ENCODE results near the gene ETV6. TPM values are rescaled to one million over a fixed set of nuclear protein-coding genes. Genes with fewer than 3 reads are reported as not detected.

The ETV6 gene
- total RNA-seq, 2 experiments from 2014 or later = 53.7 to 54.9 TPM

DNA sequence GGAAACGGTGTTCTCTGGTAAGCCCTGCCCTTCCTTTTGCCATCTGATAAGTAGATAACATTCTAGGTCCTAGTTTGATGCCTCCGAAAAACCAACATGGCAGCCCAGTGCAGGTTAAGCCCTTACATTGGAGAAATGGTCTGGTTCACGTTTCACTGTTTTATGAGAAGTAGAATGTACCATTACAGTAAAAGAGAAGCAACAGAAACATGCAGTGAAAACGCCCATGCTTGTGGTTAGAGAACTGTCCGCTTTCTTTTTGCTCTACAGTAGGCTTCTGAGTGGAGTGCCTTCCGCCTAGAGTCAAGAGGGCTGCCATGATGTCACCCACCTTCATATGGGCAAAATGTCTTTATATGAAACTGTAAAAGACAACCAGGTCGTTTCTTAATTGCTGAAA is 230.9 kb downstream of the ETV6 start:
- ChIA-PET POLR2A (no interaction called here), CTCF (no interaction called here)
- Mint-ChIP-seq H3K27ac (no peak overlapping the region), H3K9me3 (no peaks in the 10 kb centered on the region), H3K4me3 (no peak overlapping the region), H3K36me3 (ENCODE audit: low read depth) (peaks cover 69% of the 10 kb centered on the region), H3K27me3 (no peaks in the 10 kb centered on the region), H3K4me1 (peaks cover 31% of the 10 kb centered on the region)
- no peak for DNase-seq

DNA sequence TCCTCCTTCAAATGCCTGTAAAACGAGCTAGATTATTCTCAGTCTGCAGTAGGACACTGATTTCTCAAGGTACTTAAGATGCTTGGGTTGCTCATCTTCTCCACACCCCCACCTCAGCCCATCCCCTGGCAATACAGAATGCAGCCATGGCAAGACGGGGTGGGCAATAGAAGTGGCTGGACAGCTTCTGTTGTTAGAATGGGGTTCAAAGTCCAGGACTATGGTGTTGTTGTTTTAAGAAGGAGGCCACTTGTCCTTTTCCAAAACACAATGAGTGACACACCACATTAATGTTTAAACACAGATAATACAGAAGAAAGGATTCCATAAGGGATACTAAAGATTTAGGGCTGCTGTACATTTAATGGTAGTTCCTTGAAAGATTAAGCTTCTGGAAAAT is 232.4 kb downstream of the ETV6 start:
- Mint-ChIP-seq H3K9me3 (no peaks in the 10 kb centered on the region), H3K27ac (no peak overlapping the region), H3K27me3 (no peaks in the 10 kb centered on the region), H3K36me3 (ENCODE audit: low read depth) (peaks cover 74% of the 10 kb centered on the region), H3K4me3 (no peak overlapping the region), H3K4me1 (peaks cover 17% of the 10 kb centered on the region)
- ChIA-PET POLR2A (no interaction called here), CTCF (no interaction called here)
- DNase-seq = no peak

DNA sequence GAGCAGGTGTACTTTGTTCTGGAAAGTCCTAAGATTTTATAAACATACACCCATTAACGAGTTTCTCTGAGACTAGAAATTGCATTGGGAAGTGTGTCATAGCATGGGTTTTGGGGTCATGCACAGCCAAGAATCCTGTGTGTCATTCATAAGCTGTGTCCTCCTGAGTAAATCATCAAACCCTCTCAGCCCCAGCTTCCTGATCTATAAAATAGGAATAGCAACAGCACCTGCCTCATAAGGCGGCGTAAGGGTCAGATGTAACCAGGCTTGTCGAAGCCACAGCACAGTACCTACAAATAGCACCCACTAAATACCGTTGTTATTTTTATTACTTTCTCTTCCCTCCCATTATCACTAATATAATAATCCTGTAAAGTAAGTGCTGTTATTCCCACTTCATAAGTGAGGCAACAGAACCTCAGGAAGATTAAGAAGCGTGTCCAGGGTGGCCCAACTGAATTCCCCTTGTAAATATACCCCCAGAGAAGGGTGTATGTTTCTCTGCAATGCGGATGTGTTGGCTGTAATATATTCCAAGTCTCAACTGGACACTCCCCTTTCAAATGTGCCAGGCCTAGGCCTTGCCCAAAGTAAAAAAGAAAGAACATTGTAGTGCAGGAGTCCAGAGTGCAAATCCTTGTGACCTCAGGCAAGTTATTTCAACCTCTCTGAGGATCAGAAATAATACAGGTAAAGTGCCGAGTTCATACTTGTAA is 233.0 kb downstream of the ETV6 start:
- H3K36me3 Mint-ChIP-seq (ENCODE audit: low read depth) = peaks cover 79% of the 10 kb centered on the region

DNA sequence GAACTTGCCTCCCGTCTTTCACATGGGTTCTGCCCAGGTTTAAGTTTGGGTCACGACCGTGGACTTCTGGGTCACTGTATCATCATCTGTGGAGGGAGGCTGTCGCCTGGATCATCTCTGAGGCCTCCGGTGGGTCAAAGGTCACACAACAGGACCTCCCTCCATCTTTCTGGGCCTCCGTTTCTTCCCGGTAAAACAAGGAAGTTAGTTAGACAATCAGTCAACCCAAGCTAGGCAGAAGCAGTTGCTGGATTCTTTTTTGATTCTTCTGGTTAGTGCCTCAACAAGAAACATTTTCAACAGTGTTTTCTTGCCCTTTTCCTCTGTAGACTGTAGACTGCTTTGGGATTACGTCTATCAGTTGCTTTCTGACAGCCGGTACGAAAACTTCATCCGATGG is 234.6 kb downstream of the ETV6 start:
- Mint-ChIP-seq H3K27ac (no peak overlapping the region), H3K9me3 (no peaks in the 10 kb centered on the region), H3K27me3 (no peaks in the 10 kb centered on the region), H3K36me3 (ENCODE audit: low read depth) (peaks cover 82% of the 10 kb centered on the region), H3K4me1 (peaks cover 13% of the 10 kb centered on the region), H3K4me3 (no peak overlapping the region)
- POLR2A ChIA-PET = no interaction called here
- no peak for DNase-seq
- CTCF ChIA-PET = no interaction called here

More for the DNA sequence above, 233.0 kb downstream of the ETV6 start:
- DNase-seq = no peak
- POLR2A ChIA-PET = no interaction called here
- no peaks in the 10 kb centered on the region for H3K27me3 Mint-ChIP-seq
- H3K4me3 Mint-ChIP-seq = no peak overlapping the region
- H3K9me3 Mint-ChIP-seq = no peaks in the 10 kb centered on the region
- peaks cover 12% of the 10 kb centered on the region for H3K4me1 Mint-ChIP-seq
- H3K27ac Mint-ChIP-seq = no peak overlapping the region
- CTCF ChIA-PET = no interaction called here

DNA sequence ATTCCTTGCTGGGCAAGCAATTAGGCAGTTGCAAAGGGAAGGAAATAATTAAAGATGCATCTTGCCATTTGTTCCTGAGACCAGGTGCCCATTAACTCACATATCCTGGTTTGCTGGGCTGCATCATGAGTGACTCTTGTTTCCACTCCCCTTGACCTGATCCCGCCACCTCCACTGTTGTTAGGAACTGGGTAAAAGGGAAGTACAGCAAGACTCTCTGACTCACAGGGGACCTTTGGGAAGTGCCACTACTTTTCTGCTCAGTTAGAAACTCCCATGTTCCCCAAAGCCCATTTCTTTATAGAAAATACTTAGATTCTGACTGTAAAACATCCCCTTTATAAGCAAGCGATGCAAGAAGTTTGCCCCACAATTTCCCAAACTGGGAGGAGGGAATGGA is 235.2 kb downstream of the ETV6 start:
- POLR2A ChIA-PET = no interaction called here
- H3K36me3 Mint-ChIP-seq (ENCODE audit: low read depth) = peaks cover 84% of the 10 kb centered on the region
- H3K9me3 Mint-ChIP-seq = peaks cover 2% of the 10 kb centered on the region
- no peak for DNase-seq
- H3K4me1 Mint-ChIP-seq = peaks cover 19% of the 10 kb centered on the region
- CTCF ChIA-PET = no interaction called here
- no peak overlapping the region for H3K4me3 Mint-ChIP-seq
- H3K27me3 Mint-ChIP-seq = no peaks in the 10 kb centered on the region
- no peak overlapping the region for H3K27ac Mint-ChIP-seq

DNA sequence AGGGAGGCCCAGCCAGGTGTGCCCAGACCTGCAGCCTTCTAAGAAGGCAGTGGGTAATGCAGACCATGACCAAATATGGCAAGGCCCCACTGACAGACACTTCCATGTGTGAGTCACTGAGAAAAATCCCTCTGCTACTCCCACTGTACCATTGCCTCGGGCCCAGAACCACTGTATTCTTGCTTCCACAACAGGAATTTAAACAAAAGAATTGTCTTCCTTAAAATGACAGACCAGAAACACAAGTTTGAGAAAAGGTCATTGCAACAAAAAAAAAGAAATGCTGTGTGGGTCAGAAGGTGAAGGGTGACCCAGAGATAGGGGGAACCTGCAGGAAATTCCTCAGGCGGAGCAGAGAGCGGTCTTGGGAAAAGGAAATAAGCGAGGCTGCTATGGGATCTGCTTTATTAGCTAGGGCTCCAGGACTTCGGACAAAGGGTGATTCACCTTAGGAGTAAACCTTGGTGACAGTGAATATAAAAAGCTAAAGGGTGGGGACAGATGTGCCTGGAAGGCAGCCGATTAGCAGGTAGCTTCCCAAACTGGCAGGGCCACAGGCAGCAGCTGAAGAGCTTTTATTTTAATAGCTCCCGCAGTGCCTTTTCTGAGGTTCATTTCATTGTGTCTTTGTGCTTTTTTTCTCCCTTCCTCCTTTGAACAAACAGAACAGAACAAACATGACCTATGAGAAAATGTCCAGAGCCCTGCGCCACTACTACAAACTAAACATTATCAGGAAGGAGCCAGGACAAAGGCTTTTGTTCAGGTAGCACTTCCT is 236.0 kb downstream of the ETV6 start:
- DNase-seq = no peak

DNA sequence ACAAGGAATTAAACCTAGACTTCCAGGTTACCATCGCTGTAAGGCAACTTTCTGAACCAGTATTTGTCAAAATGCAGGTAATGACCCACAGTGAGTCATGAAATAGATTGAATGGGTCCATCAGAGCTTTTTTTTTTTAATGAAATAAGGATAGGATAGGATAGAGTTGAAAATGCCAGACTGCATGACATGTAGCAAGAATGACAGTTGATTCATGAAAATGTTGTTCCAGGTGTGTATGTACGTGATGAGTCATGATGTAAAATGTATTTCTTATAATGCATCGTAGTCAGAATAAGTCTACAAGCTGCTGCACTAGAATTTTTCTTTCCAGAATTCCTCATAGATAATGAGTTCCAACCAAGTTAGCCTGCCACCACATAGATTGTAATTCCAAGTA is 236.9 kb downstream of the ETV6 start:
- CTCF ChIA-PET = no interaction called here

More for the DNA sequence above, 236.0 kb downstream of the ETV6 start:
- Mint-ChIP-seq H3K4me3 (no peak overlapping the region), H3K9me3 (peaks cover 2% of the 10 kb centered on the region), H3K27me3 (no peaks in the 10 kb centered on the region), H3K27ac (no peak overlapping the region), H3K36me3 (ENCODE audit: low read depth) (peaks cover 82% of the 10 kb centered on the region), H3K4me1 (peaks cover 24% of the 10 kb centered on the region)
- ChIA-PET POLR2A (no interaction called here), CTCF (no interaction called here)

DNA sequence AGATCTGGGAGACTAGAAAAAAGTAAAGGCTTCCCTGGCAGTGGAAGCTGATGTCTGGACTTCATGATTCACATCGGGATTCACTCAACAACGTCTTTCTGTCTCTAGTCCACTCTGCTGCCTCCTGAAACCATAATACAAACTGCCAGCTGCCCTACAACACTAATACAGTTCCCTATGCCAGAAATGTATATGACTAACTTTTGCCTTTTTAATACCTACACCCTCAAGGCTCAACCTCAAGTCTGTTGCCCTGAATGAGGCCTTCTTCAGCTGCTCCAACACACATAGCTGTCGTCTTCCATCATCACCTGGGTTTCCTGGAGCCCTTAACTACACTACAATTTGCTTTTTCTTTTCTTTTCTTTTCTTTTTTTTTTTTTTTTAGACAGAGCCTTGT is 238.6 kb downstream of the ETV6 start:
- H3K27me3 Mint-ChIP-seq = no peaks in the 10 kb centered on the region
- H3K36me3 Mint-ChIP-seq (ENCODE audit: low read depth) = peaks cover 82% of the 10 kb centered on the region
- peaks cover 2% of the 10 kb centered on the region for H3K9me3 Mint-ChIP-seq
- ChIA-PET CTCF (no interaction called here), POLR2A (interaction anchor here (1.5 kb wide), 1 partner anchor 123 kb away, joined by 3 read pairs; no protein-coding TSS in a partner anchor)
- H3K4me1 Mint-ChIP-seq = peaks cover 18% of the 10 kb centered on the region
- no peak for DNase-seq
- no peak overlapping the region for H3K4me3 Mint-ChIP-seq
- no peak overlapping the region for H3K27ac Mint-ChIP-seq

More for the DNA sequence above, 236.9 kb downstream of the ETV6 start:
- peaks cover 2% of the 10 kb centered on the region for H3K9me3 Mint-ChIP-seq
- H3K4me1 Mint-ChIP-seq = peaks cover 24% of the 10 kb centered on the region
- DNase-seq = no peak
- H3K27me3 Mint-ChIP-seq = no peaks in the 10 kb centered on the region
- H3K27ac Mint-ChIP-seq = no peak overlapping the region
- H3K36me3 Mint-ChIP-seq (ENCODE audit: low read depth) = peaks cover 86% of the 10 kb centered on the region
- no peak overlapping the region for H3K4me3 Mint-ChIP-seq
- POLR2A ChIA-PET = no interaction called here

DNA sequence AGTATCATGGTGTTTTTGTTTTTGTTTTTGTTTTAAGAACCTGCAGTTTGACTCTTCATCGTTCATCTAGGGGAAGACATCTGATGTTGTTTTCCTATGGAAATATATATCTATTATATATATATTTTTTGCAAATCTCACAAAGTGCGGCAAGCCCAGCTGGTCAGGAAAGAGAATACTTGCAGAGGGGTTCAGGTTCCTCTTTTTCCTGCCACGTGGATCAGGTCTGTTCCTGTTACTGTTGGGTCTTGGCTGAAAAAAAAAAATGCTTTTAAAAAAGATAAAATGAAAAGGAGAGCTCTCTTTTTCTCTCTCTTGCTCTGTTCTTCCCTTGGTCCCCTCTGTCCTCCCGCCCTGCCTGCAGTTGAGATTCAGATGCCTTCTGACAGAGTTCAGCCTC is 241.9 kb downstream of the ETV6 start:
- Mint-ChIP-seq H3K36me3 (ENCODE audit: low read depth) (peaks cover 60% of the 10 kb centered on the region), H3K4me3 (no peak overlapping the region), H3K9me3 (peaks cover 2% of the 10 kb centered on the region), H3K27me3 (no peaks in the 10 kb centered on the region), H3K4me1 (peaks cover 15% of the 10 kb centered on the region), H3K27ac (no peak overlapping the region)
- DNase-seq = no peak
- POLR2A ChIA-PET = no interaction called here
- CTCF ChIA-PET = interaction anchor here (0.6 to 1.7 kb wide), 4 partner anchors 86 to 1117 kb away, joined by 3 to 10 read pairs (median 3); no protein-coding TSS in a partner anchor

DNA sequence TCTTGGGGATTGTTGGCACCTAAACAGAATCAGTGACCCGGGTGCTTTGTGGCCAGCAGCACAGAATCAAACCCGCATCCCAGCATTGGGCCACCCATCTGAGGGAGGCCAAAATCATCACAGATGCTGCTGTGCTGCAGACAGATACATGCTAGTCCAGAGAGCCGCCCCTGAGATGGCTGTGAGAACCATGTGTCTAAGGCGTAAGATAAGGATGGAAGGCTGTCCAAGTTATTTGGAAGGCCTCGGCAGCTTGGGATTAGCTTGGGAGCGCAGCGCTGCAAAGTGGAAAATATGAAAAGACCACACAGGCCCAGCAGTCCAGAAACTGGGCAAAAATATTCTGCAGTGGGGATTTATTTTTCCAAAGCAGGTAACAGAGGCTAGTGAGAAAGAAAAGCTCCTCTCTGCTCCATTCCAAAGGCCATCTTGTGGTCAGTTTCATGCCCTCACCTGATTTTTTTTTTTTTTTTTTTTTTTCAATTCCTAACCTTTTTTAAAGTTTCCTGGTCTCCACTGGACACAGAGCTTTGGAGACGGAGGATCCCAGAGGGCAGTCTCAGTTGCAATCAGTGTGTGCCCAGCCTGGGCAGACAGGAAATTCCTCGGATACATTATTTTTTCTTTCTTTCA is 242.4 kb downstream of the ETV6 start:
- H3K4me1 Mint-ChIP-seq = peaks cover 15% of the 10 kb centered on the region
- peaks cover 2% of the 10 kb centered on the region for H3K9me3 Mint-ChIP-seq
- no peak overlapping the region for H3K4me3 Mint-ChIP-seq
- peaks cover 55% of the 10 kb centered on the region for H3K36me3 Mint-ChIP-seq (ENCODE audit: low read depth)
- POLR2A ChIA-PET = no interaction called here
- H3K27me3 Mint-ChIP-seq = no peaks in the 10 kb centered on the region
- DNase-seq = no peak
- no peak overlapping the region for H3K27ac Mint-ChIP-seq
- CTCF ChIA-PET = interaction anchor here (0.6 to 1.7 kb wide), 7 partner anchors 10 to 1118 kb away, joined by 3 to 10 read pairs (median 3); no protein-coding TSS in a partner anchor

DNA sequence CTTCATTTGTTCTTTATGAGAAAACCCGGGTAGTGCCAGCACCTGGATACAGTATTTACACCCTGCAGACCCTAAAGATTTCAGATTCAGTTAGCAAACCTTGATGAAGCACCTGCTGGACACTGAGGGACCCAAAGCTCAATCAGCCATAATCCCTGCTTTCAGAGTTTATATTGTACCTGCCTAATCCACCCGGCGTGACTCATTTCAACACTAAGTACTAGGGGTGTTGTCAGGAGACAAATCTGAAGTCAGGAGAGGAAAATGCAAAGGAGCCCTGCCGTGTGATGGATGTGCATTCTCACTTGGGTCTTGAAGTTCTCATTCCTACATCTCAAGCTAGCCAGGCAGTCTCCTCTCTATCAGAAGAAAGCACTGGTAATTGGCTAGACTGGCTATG is 244.5 kb downstream of the ETV6 start:
- ChIA-PET POLR2A (no interaction called here), CTCF (no interaction called here)
- Mint-ChIP-seq H3K9me3 (peaks cover 2% of the 10 kb centered on the region), H3K27me3 (no peaks in the 10 kb centered on the region), H3K36me3 (ENCODE audit: low read depth) (peaks cover 39% of the 10 kb centered on the region), H3K4me1 (peaks cover 16% of the 10 kb centered on the region), H3K4me3 (no peak overlapping the region), H3K27ac (no peak overlapping the region)
- no peak for DNase-seq

DNA sequence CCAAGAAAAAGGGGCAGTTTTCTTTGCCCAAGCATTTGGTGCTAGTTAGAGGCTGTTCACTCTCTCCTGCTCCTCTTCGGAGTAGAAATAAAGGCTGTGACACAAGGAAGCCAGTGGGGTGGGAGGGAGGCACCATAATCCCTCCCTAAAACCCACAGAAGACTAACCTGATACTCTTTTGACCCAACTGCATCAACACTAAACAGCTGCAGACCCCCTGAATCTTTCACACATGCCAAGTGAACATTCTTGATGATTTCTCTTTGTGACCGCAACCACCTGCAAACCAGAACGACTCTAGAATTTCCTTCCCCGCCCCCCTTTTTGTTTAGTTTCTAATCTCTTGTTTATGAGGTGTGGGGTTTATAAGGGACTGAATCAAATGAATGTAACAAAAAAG is 245.4 kb downstream of the ETV6 start:
- H3K27ac Mint-ChIP-seq = no peak overlapping the region
- H3K36me3 Mint-ChIP-seq (ENCODE audit: low read depth) = peaks cover 30% of the 10 kb centered on the region
- no peak for DNase-seq
- H3K9me3 Mint-ChIP-seq = no peaks in the 10 kb centered on the region
- ChIA-PET POLR2A (no interaction called here), CTCF (interaction anchor here (1.6 kb wide), 1 partner anchor 139 kb away, joined by 6 read pairs; no protein-coding TSS in a partner anchor)
- H3K4me3 Mint-ChIP-seq = no peak overlapping the region
- H3K27me3 Mint-ChIP-seq = no peaks in the 10 kb centered on the region
- H3K4me1 Mint-ChIP-seq = peaks cover 9% of the 10 kb centered on the region

DNA sequence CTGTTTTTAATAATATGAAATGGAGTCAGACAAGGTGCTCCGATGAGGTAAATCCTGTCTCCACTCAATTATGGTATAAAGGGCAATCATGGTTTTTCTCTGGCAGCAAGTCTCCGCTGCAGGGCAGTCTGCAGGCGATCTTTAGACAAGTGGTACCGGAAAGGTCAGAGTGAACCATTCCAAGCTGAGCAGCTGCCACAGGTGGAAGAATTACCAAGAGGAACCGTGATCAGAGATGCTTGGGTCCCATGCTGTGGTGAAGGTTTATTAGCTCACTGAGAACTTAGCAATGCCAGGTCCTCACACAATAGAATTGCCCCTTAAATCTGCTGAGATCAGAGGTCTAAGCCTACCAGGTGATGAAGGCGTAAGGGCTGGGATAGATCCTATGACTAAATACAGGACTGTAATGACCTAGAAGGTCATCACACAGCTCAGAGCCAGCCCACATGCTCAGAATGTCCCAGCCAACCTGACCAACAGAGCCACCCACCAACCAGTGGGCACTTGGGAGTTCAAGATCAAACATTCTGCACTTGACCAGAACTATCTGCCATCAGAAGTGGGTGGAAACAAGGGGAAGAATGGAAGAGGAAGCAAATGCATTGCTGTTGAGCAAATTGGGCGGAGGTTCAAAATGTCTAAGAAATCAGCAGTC is 246.1 kb downstream of the ETV6 start:
- H3K9me3 Mint-ChIP-seq = no peaks in the 10 kb centered on the region
- peaks cover 30% of the 10 kb centered on the region for H3K36me3 Mint-ChIP-seq (ENCODE audit: low read depth)
- CTCF ChIA-PET = interaction anchor here (1.6 kb wide), 1 partner anchor 138 kb away, joined by 6 read pairs; no protein-coding TSS in a partner anchor
- H3K4me3 Mint-ChIP-seq = no peak overlapping the region
- H3K27me3 Mint-ChIP-seq = no peaks in the 10 kb centered on the region
- H3K4me1 Mint-ChIP-seq = peaks cover 7% of the 10 kb centered on the region
- no peak for DNase-seq
- H3K27ac Mint-ChIP-seq = no peak overlapping the region
- POLR2A ChIA-PET = no interaction called here
